Neural cell (in vitro differentiated cells): ENCODE results near the gene CFAP61.

Source experiments
- CTCF ChIP-seq: fragments of 450-650 bp; IDR thresholded peaks from 2 replicates; pipeline ENCODE4 v1.5.1; 2014; ENCODE audit warnings: antibody characterized with exemption, mild to moderate bottlenecking, moderate library complexity; ENCODE audit not compliant: poor library complexity, severe bottlenecking
- EP300 ChIP-seq: fragments of 450-650 bp; conservative IDR thresholded peaks from 2 replicates; pipeline ENCODE4 v1.6.1; 2014; ENCODE audit warnings: antibody characterized with exemption, mild to moderate bottlenecking, moderate library complexity; ENCODE audit not compliant: poor library complexity, severe bottlenecking
- EZH2 ChIP-seq: fragments of 200-600, 300-800 bp; shearing (Covaris generic), sonication (generic); IDR thresholded peaks from 2 replicates; pipeline ENCODE4 v1.6.1; 2014; ENCODE audit warnings: antibody characterized with exemption, low read length, borderline replicate concordance, mild to moderate bottlenecking; ENCODE audit not compliant: insufficient read depth, poor library complexity, severe bottlenecking
- MXI1 ChIP-seq: fragments of 450-650 bp; conservative IDR thresholded peaks from 2 replicates; pipeline ENCODE4 v1.6.1; 2014; ENCODE audit warnings: antibody characterized with exemption, mild to moderate bottlenecking; ENCODE audit not compliant: poor library complexity, severe bottlenecking
- POLR2AphosphoS5 ChIP-seq: IDR thresholded peaks from 2 replicates; pipeline ENCODE4 v1.6.1; 2012
- RAD21 ChIP-seq: fragments of 450-650 bp; conservative IDR thresholded peaks from 2 replicates; pipeline ENCODE4 v1.6.1; 2014; ENCODE audit warnings: antibody characterized with exemption, mild to moderate bottlenecking, moderate library complexity
- REST ChIP-seq: IDR thresholded peaks from 2 replicates; pipeline ENCODE4 v1.6.1; 2012; ENCODE audit warnings: borderline replicate concordance
- SMC3 ChIP-seq: fragments of 450-650 bp; conservative IDR thresholded peaks from 2 replicates; pipeline ENCODE4 v1.6.1; 2014; ENCODE audit warnings: antibody characterized with exemption, mild to moderate bottlenecking, moderate library complexity; ENCODE audit not compliant: poor library complexity
- TAF1 ChIP-seq: IDR thresholded peaks from 2 replicates; pipeline ENCODE4 v1.6.1; 2012; ENCODE audit warnings: low read depth

- TF ChIP-seq CTCF (no peak), EP300 (no peak), REST (no peak), SMC3 (no peak), POLR2AphosphoS5 (no peak), RAD21 (no peak), EZH2 (no peak), TAF1 (no peak), MXI1 (no peak)
Observed at GRCh38 chr20:20292472-20292871, 240.1 kb downstream of the CFAP61 start.
